ENCODE results near the gene IL16.
"Not testable (repeated sequence)": the region's sequence is repeated elsewhere in the genome, so short reads cannot be mapped to it uniquely, and the experiment has no call there.

Gene IL16

DNA sequence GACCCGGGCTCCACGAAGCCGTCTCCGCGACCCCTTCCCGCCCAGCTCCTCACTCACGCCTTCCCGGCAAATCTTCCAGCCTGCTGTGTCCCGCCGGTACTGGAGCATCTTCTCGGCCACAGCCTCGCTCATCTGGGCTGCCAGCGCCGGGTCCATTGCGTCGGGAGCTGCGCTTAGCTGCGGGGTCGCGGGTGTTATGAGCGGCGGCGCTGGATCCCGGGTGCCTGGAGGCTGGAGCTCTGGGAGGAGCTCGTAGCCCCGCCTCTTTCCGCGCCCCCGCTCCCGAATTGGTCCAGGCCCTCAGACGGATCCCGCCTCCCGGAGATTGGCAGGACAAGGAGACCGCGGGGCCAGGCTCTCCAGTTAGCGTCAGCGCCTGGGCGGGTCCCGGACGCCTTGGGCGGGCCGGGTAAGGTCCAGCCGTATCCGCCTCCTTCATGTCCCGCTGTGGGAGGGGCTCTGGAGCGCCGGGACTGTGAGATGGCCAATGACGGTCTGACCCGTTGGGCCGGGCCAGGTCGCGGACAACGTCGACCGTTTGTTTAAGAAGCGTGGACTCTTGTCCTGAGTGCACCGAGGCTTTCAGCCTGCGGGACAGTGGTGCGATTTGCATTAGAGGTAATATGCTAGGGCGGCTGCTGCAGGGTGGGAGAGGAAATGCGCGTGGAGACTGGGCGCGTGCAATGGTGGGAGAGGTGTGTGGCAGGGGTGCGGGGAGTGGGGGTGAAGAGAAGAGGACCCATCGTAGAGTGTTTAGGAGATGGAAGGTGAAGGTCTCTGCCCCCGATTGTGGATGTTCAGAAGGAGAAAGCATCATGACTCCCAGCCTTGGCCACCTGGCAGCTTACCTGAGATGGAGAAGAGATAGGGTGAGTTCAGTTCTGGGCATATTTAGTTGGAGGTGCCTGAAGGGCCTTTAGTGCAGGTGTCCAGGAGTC is 127.5 kb downstream of the IL16 start, which contains the start of gene STARD5:
TSS of gene STARD5 (minus strand) at position 198 of the 938 bp plus-strand sequence. CDS start at position 156, 42 bp downstream.
- H3K27ac ChIP-seq, result peak within 1 kb of the TSS; percentile 66
- TF ChIP-seq, protein P1, sequence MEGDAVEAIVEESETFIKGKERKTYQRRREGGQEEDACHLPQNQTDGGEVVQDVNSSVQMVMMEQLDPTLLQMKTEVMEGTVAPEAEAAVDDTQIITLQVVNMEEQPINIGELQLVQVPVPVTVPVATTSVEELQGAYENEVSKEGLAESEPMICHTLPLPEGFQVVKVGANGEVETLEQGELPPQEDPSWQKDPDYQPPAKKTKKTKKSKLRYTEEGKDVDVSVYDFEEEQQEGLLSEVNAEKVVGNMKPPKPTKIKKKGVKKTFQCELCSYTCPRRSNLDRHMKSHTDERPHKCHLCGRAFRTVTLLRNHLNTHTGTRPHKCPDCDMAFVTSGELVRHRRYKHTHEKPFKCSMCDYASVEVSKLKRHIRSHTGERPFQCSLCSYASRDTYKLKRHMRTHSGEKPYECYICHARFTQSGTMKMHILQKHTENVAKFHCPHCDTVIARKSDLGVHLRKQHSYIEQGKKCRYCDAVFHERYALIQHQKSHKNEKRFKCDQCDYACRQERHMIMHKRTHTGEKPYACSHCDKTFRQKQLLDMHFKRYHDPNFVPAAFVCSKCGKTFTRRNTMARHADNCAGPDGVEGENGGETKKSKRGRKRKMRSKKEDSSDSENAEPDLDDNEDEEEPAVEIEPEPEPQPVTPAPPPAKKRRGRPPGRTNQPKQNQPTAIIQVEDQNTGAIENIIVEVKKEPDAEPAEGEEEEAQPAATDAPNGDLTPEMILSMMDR (IDR thresholded peaks at IDR 0.05), result peak; percentile 45
- peak within 1 kb of the TSS; percentile 72 for H3K4me3 ChIP-seq (ENCODE audit: low read depth in 1 of 2, low read length in 1 of 2)
- H3K27me3 ChIP-seq, result no peaks in the 10 kb centered on the region
- H3K9me3 ChIP-seq, result no peaks in the 10 kb centered on the region
- peaks cover 16% of the 10 kb centered on the region for H3K36me3 ChIP-seq
- H3K4me1 ChIP-seq (ENCODE audit: control insufficient read depth in 1 of 2, insufficient read depth in 1 of 2, low read depth in 1 of 2, low read length in 1 of 2), result peaks cover 61 to 62% of the 10 kb centered on the region in 2 experiments

DNA sequence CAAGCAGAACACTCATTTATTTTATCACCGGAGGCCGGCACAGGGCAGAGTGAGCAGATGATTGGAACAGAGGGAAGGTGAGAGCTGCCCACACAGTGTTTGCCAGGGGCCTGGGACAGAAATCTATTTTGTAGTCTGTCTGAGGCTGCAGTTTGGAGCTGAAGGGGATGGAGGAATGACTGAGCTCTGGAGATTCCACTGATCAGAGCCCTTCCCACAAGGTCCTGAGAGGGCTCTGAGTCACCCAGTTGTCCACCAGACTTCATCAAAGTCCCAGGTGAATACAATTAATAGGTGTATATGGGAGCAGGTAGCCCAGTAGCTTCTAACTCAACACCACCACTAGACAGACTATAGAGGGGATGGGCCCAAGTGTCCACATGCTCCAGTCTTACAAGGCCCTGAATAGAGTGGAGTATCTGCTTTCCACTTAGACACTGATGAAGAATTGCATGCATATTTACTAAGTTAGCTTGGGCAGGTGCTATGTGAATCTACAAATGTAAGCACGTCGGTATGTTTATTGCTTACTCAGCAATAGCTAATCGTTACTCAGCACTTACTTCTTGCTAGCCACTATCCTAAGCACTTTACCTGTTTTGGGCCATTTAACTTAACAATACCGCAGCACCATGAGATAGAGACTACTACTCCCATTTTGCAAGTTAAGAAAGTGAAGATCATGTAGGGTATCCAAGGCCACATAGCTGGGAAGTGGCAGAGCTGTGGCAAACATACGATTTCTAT is 130.0 kb downstream of the IL16 start:
- Histone ChIP-seq H3K4me1 (ENCODE audit: control insufficient read depth in 1 of 2, insufficient read depth in 1 of 2, low read depth in 1 of 2, low read length in 1 of 2) (peaks cover 61 to 62% of the 10 kb centered on the region in 2 experiments), H3K4me3 (ENCODE audit: low read depth in 1 of 2, low read length in 1 of 2) (no peak overlapping the region), H3K9me3 (no peaks in the 10 kb centered on the region), H3K27ac (peak overlapping the region; percentile 69), H3K36me3 (no peaks in the 10 kb centered on the region), H3K27me3 (no peaks in the 10 kb centered on the region)
- TF ChIP-seq, protein P1 (IDR thresholded peaks at IDR 0.05), result no peak

DNA sequence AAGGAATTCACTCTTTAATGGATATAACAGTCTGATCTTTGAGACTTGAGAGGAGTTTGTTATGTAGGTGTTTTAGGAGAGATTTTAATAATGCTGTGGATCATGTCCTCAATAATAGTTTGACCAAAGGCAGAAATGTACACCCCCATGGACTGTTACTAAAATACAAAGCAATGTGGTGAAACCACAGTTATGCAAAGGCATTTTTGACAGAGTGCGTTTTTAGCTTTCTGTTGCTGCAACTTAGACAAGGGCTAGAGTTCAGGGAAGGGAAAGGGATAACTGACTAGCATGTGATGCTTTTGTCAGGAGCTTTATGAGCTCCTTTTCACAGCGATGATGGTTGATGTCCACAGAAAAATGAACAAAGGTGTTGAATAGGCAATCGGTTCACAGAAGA is 130.8 kb downstream of the IL16 start:
- H3K27ac ChIP-seq, result peak overlapping the region; percentile 69
- H3K36me3 ChIP-seq, result peaks cover 4% of the 10 kb centered on the region
- H3K27me3 ChIP-seq, result no peaks in the 10 kb centered on the region
- TF ChIP-seq, protein P1 (IDR thresholded peaks at IDR 0.05), result no peak
- H3K9me3 ChIP-seq, result no peaks in the 10 kb centered on the region
- H3K4me1 ChIP-seq (ENCODE audit: control insufficient read depth in 1 of 2, insufficient read depth in 1 of 2, low read depth in 1 of 2, low read length in 1 of 2), result peaks cover 58 to 62% of the 10 kb centered on the region in 2 experiments
- no peak overlapping the region for H3K4me3 ChIP-seq (ENCODE audit: low read depth in 1 of 2, low read length in 1 of 2)

DNA sequence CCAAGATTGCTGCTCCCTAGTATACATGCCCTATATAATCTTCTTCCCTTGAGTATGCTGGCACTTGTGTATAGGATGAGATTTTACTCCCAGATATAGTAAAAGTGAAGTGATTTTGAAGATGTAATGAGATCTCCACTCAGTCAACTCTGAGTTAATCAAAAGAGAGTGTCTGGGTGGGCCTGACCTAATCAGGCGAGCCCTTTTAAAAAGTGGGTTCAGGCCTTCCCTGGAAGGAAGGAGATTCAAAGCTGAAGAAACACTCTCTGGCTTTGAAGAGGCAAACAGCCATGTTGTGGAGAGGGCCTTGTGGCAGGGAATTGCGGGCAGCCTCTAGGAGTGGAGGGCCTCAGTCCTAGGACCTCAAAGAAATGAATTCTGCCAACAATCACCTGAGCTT is 132.8 kb downstream of the IL16 start:
- H3K27ac ChIP-seq, result no peak overlapping the region
- H3K27me3 ChIP-seq, result no peaks in the 10 kb centered on the region
- peaks cover 15% of the 10 kb centered on the region for H3K36me3 ChIP-seq
- TF ChIP-seq, protein P1 (IDR thresholded peaks at IDR 0.05), result no peak
- no peaks in the 10 kb centered on the region for H3K9me3 ChIP-seq
- no peak overlapping the region for H3K4me3 ChIP-seq (ENCODE audit: low read depth in 1 of 2, low read length in 1 of 2)
- peaks cover 41 to 47% of the 10 kb centered on the region in 2 experiments for H3K4me1 ChIP-seq (ENCODE audit: control insufficient read depth in 1 of 2, insufficient read depth in 1 of 2, low read depth in 1 of 2, low read length in 1 of 2)

DNA sequence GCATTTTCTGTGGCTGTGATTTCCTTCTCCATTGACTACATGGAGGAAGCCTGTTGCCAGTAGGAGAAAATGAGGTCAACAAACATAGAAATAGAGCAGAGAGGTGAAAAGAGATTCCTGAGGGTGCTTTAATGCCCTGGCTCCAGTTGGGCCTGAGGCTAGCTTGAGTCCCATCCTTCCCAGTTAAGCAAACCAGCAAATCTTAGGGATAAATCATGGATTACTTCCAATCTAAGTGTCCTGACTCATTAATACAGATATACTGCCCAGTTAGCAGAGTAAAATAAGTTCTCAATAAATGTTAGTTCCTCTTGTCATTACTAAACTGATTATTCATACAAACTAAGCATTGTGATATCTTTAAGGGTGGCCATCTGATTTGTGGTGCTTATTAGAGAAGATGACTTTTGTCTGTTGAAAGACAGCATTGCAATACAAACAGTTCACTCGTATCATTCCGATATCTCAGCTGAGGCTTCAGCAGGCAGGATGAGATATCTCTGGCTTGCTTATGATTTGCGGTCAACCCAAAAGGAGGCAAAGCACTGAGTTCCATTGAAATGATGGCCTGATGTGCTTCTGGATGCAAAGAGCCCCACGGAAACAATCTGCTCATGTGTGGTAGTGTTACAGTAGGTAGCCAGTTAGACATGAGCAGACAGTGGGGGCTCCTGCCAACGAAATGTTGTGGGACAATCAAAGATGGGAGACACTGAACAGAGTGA is 133.8 kb downstream of the IL16 start:
- H3K9me3 ChIP-seq, result no peaks in the 10 kb centered on the region
- H3K27ac ChIP-seq, result no peak overlapping the region
- peaks cover 30 to 36% of the 10 kb centered on the region in 2 experiments for H3K4me1 ChIP-seq (ENCODE audit: control insufficient read depth in 1 of 2, insufficient read depth in 1 of 2, low read depth in 1 of 2, low read length in 1 of 2)
- TF ChIP-seq, protein P1 (IDR thresholded peaks at IDR 0.05), result no peak
- H3K4me3 ChIP-seq (ENCODE audit: low read depth in 1 of 2, low read length in 1 of 2), result no peak overlapping the region
- H3K36me3 ChIP-seq, result peaks cover 15% of the 10 kb centered on the region
- no peaks in the 10 kb centered on the region for H3K27me3 ChIP-seq

DNA sequence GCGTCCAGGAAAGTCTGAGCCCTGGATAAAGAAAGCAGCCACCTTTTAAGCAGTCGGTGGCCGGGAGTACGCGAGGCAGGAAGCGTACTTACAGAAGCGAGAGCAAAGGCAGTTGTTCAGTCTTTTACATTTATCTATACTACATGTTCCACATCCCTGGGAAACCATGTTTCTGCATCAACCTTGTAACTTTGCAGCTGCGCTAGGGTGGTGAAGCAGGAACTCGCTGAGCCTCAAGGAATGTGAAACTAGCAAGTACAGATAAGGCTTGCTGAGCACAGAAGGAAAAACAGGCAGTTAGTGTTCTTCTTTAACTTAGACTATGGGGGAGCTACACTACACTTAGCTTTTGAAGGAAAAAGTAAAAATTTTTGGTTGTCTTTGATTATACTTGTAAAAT is 134.5 kb downstream of the IL16 start:
- not testable (repeated sequence) for H3K27ac ChIP-seq; H3K9me3 ChIP-seq; H3K27me3 ChIP-seq; H3K4me3 ChIP-seq (ENCODE audit: low read depth in 1 of 2, low read length in 1 of 2)
- Histone ChIP-seq H3K36me3 (peaks cover 15% of the 10 kb centered on the region), H3K4me1 (ENCODE audit: control insufficient read depth in 1 of 2, insufficient read depth in 1 of 2, low read depth in 1 of 2, low read length in 1 of 2) (peaks cover 24 to 30% of the 10 kb centered on the region in 2 experiments)

All from neutrophil (primary cell).